Stimulated activated CD4-positive, alpha-beta T cell treated with anti-CD3 and anti-CD28 coated beads, Interleukin-12 subunit alpha, Interleukin-12 subunit beta, amount 100 ng/mL, for 24 hours (primary cell): Measurements from ENCODE around the gene DNAAF8.

Experiments used
- DNase-seq, 2 experiments: peaks; one replicate each; pipeline ENCODE4 v3.0.0-alpha.2; 2020; ENCODE audit warnings: low read depth in 2 of 2

The DNAAF8 gene

DNA sequence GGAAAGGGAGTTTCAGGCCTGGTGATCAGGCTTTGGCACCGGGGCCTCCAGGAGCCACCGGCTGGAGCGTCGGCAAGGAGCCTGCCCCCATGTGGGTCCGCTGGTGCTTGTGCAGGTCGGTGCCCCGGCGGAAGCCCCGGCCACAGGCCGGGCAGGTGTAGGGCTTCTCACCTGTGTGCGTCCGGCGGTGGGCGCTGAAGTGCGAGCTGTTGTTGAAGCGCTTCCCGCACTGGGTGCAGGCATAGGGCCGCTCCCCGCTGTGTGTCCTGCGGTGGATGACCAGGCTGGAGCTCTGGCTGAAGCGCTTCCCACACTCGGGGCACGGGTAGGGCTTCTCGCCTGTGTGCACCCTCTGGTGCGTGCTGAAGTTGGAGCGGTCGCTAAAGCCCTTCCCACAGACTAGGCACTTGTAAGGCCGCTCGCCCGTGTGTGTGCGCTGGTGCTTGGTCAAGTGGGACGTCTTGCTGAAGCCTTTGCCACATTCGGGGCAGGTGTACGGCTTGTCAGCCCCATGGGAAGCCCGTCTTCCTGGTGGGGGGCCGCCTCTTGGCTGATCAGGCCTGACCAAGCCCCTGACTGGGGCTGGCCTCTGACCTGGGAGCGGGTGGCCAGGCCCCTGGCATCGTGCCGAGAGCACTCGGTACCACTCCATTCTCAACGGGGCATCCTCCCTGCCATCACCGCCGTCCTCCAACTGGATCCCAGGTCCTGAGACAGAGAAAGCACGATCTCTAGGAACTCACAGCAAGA is 18.2 kb downstream of the DNAAF8 start:
- no peak for DNase-seq

GRCh38 chr16:4753227-4753626 is 18.9 kb downstream of the DNAAF8 start:
- no peak for DNase-seq

DNA sequence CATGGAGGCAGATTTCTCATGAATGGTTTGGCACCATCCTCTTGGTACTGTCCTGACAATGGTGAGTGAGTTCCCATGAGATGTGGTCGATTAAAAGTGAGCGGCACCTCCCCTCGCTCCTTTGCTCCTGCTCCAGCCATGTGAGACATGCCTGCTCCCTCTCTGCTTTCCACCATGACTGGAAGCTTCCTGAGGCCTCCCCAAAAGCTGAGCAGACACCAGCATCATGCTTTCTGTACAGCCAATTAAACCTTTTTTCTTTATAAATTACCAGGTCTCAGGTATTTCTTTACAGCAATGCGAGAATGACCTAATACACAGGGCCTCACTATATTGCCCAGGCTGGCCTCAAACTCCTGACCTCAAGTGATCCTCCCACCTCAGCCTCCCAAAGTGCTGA is 20.5 kb downstream of the DNAAF8 start:
- no peak for DNase-seq

DNA sequence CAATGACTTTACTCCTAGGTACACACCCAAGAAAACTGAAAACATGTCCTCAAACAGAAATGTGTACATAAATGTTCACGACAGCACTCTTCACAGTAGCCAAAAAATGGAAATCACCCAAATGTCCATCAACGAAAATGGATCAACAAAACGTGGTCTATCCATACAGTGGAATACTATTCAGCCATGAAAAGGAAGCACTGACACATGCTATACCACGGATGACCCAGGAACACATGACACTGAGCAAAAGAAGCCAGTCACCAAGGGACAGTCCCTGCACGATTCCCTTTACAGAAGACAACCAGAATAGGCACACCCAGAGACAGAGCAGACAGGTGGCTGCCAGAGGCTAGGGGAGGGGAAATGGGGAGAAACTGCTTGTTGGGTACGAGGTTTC is 21.4 kb downstream of the DNAAF8 start:
- no peak for DNase-seq

DNA sequence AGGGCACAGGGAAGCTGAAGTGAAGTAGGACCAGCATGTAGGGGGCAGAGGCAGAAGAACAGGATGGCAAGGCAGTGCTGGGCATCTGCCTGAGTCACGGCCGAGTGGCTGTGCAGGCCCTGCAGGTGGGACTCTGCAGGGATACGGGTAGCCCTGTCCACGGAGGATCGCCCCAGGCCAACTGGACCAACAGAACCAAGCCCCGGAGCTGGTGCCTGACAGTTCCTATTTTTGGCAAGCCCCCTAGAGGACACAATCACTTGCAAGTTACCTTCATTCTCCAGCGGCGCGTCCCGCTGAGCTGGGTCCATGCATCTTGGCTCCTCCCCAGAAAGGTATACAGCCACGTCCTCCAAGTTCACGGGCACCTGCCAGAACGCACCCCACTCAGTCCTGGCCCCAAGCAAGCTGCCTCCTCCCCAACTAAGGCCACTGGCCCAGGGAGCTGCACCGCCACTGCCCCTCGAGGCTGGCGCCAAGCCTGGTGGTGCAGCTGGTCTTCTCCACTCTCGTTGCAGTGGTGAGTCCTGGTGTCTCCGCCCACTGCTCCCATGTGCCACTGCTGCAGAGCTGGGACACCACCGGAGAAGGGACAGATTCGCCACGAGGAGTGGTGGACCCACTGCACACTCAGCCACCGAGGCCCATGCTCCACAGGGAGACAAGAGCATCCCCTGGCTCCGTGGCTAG is 26.0 kb downstream of the DNAAF8 start:
- DNase-seq = no peak

GRCh38 chr16:4762205-4762604 is 27.9 kb downstream of the DNAAF8 start:
- DNase-seq = no peak

DNA sequence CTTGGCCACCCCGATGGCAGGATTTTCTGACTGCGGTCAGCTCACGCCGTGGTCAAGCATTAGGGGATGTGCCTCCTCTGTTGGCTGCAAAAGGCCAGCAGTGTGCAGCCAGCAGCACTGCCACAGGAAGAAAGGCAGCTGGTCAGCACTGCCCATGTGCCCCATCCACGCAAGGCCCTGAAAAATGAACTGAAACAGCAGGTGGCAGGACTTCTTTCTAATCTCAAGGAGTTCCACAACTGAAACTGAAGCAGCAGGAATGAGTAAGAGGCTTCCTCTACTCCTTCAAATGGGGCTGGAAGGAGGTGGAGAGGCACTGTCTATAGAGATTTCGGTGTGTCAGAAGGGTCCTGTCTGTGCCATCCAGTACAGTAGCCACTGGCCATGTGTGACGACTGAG is 29.5 kb downstream of the DNAAF8 start:
- DNase-seq = no peak

- no peak for DNase-seq
Observed at GRCh38 chr16:4765511-4766474, 31.5 kb downstream of the DNAAF8 start.

DNA sequence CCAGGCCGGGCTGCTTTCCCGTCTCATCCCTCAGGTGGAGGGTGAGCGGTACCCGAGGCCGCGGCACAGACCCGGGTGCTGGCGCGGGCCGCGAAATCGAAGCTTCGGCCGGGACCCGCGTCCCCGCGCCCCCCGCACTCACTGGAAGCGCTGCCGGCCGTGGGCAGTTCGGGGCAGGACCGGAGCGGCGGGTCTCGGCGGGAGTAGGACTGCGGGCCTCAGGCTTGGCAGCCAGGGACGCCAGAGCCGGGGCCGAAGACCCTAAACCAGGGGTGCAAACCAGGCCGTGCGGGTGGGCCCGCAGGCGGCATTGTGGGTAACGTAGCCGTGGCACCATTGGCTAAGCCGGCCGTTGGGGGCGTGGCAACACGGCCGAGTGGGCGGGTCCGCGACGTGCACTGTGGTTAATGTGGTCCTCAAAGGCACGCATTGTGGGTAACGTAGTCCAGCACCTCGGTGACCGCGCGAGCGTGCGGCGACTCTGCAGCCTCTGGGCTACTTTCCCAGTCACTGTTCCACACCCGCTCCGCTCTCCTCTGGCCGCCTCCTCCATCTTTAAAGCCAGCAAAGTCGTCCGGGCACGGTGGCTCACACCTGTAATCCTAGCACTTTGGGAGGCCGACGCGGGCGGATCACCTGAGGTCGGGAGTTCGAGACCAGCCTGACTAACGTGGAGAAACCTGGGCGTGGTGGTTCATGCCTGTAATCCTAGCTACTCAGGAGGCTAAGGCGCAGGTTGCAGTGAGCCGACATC is 32.7 kb downstream of the DNAAF8 start, which contains the start of gene ZNF500:
Gene ZNF500 (minus strand): TSS at position 288 of the 754 bp plus-strand sequence. CDS start 1,184 bp downstream, outside the sequence.
- DNase-seq = peak; percentile 97

DNA sequence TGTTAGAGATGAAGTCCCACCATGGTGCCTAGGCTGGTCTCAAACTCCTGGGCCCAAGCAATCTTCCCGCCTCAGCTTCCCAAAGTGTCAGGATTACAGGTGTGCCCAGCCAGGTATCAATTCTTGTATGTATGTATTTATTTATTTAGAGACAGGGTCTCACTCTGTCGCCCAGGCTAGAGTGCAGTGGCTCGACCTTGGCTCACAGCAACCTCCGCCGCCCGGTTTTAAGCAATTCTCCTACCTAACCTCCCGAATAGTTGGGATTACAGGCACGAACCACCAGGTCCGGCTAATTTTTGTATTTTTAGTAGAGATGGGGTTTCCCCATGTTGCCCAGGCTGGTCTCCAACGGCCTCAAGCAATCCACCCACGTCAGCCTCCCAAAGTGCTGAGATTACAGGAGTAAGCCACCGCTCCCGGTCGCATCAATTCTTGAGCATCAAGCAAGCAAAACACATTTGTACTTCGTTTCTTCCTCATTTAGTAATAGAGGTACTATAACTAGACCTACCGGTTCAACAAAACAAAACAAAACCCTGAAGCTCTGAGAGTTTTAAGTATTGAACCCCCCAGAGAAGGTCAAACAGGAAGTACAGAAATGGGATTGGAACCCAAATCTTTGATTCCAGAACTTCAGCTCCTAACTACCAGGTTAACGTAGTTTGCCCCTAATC is 33.7 kb downstream of the DNAAF8 start:
- no peak for DNase-seq

DNA sequence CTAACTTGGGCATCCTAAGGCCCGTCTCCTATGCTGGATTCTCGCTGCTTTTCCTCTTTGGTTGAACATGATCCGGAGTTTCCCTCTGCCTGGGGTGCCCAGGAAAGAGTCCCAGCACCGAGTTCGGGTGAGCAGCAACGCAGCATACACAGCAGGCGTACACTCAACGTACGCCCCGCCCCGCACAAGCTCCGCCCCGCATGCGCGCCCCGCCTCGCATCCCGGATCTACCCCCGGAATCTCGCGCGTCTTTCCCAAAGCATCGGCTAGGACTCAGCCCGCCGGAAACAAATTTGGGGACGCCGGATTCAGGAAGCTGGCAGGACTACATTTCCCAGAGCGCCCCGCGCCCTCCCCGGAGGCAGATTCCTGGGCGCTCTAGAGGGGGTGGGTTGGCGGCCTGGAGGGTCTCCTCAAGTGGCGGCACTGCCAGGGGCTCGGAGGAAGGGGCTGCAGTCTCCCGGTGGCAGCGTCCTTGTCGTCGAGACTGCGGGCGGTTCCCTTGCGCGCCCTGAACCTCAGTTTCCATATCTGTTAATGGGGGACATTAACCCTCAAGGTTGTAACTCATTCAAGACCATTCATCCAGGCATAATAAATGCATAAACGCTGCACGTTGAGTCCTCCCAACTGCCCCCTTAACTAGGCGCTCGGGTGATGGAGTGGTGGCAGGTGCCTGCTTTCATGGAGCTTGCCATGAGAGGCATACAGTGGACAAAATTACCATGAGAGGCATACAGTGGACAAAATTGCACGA is 34.4 kb downstream of the DNAAF8 start:
- peak; percentile 88 to 94 for DNase-seq

DNA sequence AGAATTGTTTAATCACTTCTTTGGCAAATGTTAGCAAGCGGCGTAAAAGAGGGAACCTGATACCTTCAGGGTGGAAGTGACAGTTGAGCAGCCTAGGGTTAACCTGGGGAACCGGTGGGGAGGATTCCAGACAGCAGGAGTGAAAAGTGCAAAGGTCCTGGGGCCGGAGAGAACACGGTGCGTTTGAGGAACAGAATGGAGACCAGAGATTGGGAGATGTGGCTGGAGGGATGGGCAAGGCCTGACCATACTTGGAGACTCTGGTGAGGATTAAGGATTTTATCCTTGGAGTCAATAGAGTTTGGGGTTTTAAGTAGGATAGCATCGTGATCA is 34.9 kb downstream of the DNAAF8 start:
- DNase-seq = no peak

DNA sequence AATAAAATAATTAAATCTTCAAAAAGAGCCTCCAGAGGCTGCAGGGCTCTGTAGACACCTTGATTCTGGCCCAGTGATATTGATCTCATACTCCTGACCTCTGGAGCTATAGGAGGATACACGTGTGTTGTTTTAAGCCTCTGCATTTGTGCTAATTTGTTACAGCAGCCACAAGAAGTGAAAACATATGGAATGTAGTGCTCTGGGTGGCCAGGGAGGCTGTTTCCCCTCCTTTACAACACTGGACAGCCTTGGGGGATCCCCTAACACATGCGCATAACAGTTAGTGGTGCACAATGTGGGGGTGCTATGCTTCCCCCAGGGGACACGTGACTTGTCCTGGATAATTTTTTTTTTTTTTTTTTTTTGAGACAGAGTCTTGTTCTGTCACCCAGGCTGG is 37.3 kb downstream of the DNAAF8 start:
- no peak for DNase-seq

DNA sequence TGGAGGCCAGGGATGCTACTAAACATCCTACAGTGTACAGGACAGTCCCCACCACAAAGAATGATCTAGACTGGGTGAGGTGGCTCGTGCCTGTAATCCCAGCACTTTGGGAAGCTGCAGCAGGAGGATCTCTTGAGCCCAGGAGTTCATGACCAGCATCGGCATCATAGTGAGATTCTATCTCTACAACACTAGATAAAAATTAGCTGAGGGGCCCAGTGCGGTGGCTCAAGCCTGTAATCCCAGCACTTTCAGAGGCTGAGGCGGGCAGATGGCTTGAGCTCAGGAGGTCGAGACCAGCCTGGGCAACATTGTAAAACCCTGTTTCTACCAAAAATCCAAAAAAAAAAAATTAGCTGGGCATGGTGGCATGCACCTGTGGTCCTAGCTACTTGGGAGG is 38.0 kb downstream of the DNAAF8 start:
- no peak for DNase-seq

GRCh38 chr16:4775005-4775404 is 40.7 kb downstream of the DNAAF8 start:
- no peak for DNase-seq

- DNase-seq = no peak
Observed at GRCh38 chr16:4776141-4776705, 41.9 kb downstream of the DNAAF8 start.

DNA sequence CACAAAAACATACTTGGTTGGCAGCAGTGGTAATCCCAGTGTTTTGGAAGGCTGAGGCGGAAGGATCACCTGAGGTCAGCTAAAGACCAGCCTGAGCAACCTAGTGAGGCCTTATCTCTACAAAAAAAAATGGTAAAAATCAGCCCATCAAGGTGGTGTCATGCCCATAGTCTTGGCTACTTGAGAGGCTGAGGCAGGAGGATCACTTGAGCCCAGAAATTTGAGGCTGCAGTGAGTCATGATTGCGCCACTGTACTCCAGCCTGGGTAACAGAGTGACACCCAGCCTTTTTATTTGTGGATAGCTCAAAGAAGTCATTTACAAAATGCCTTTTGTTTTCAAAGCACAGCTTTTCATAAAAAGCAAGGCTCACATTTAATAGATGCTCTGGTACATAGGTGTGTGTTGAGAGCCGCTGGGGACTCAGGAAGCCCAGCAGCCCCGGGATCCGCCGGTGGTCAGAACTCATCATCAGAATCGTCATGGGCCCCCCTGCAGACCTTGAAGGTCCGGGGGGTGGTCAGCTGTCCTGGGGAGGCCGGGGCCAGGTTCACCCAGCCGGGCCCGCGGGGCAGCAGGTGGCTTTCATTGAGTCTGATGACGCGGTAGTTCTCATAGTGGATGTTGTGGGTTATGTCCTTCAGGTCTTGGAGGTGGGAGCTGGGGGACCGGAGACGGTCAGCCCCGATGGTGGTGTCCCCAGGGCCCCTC is 43.2 kb downstream of the DNAAF8 start:
- DNase-seq = no peak

GRCh38 chr16:4778050-4778392 is 43.7 kb downstream of the DNAAF8 start:
- DNase-seq = no peak

GRCh38 chr16:4780235-4780634 is 45.9 kb downstream of the DNAAF8 start:
- DNase-seq = no peak
